ENCODE data around the gene SPOCK1. TPM values are rescaled to one million over a fixed set of nuclear protein-coding genes. Genes with fewer than 3 reads are reported as not detected.
A peak's percentile ranks its signal among the peaks of the same experiment; 100 is the strongest.

Gene SPOCK1
- total RNA-seq, 1 donor from 2014 or later = 6.8 TPM

DNA sequence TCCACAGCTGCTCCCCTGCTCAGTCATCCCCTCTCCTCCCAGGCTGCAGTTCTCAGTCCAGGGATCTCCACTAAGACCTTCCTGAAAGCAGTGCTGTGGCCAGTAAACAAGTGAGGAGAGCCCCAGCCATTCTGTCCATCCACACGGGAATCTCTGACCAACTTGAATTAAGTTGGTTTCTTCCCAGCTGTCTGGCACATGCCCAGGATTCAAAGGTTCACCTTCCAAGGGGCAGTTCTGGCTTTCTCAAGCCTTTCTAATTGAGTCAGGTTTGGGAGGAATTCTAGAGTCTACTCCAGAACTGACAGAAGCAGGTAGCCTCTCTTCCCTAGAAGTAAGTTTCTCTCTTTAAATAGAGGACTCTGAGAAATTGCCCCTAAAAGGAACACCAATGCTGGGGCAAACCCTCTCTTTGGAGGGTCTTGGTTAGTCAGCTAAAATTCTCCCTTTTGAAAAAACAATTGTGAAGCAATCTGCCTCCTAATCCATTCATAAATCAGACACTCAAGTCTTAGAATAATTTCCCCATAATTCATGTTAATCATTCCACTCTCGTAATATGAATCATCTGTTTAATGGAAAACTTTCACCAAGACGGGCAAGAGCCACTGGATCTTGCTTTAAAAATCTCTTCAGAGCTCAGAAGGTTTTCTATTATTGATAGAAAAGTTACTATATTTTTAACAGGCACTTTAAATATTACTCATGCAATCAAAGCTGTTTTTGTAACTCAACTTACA, 133.8 kb downstream of the SPOCK1 start:
- TF ChIP-seq, protein P1, sequence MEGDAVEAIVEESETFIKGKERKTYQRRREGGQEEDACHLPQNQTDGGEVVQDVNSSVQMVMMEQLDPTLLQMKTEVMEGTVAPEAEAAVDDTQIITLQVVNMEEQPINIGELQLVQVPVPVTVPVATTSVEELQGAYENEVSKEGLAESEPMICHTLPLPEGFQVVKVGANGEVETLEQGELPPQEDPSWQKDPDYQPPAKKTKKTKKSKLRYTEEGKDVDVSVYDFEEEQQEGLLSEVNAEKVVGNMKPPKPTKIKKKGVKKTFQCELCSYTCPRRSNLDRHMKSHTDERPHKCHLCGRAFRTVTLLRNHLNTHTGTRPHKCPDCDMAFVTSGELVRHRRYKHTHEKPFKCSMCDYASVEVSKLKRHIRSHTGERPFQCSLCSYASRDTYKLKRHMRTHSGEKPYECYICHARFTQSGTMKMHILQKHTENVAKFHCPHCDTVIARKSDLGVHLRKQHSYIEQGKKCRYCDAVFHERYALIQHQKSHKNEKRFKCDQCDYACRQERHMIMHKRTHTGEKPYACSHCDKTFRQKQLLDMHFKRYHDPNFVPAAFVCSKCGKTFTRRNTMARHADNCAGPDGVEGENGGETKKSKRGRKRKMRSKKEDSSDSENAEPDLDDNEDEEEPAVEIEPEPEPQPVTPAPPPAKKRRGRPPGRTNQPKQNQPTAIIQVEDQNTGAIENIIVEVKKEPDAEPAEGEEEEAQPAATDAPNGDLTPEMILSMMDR (IDR thresholded peaks at IDR 0.05; ENCODE audit: insufficient read depth, low read length, severe bottlenecking) = no peak
- no peak overlapping the region for H3K4me3 ChIP-seq (ENCODE audit: low read depth, low read length)
- no peak for FAIRE-seq
- DNase-seq (ENCODE audit: low read depth) = no peak
- H3K27me3 ChIP-seq (ENCODE audit: control insufficient read depth, insufficient read depth, low read length) = no peaks in the 10 kb centered on the region
- H3K36me3 ChIP-seq (ENCODE audit: control insufficient read depth, insufficient read depth, low read length) = no peaks in the 10 kb centered on the region

DNA sequence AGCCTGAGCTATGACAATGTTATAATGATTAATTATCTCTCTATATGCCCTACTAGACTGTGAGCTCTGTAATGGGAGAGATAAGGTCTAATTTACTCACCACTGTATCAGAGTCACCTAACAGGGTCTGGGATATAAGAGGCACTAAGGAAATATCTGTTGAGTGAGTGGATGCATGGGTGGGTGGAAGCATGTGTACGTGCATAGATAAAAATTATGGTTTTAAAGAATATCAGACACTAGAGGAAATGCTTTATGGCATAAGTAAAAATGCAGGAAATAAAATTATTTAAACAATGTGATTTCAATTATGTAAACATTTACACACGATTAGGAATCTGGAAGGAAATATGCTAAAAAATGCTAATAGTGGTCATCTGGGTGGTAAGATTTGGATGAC, 137.8 kb downstream of the SPOCK1 start:
- Histone ChIP-seq H3K27me3 (ENCODE audit: control insufficient read depth, insufficient read depth, low read length) (no peaks in the 10 kb centered on the region), H3K4me3 (ENCODE audit: low read depth, low read length) (no peak overlapping the region), H3K36me3 (ENCODE audit: control insufficient read depth, insufficient read depth, low read length) (no peaks in the 10 kb centered on the region)
- FAIRE-seq (no peak), DNase-seq (ENCODE audit: low read depth) (peak; percentile 60)
- TF ChIP-seq, protein P1 (IDR thresholded peaks at IDR 0.05; ENCODE audit: insufficient read depth, low read length, severe bottlenecking) = no peak

DNA sequence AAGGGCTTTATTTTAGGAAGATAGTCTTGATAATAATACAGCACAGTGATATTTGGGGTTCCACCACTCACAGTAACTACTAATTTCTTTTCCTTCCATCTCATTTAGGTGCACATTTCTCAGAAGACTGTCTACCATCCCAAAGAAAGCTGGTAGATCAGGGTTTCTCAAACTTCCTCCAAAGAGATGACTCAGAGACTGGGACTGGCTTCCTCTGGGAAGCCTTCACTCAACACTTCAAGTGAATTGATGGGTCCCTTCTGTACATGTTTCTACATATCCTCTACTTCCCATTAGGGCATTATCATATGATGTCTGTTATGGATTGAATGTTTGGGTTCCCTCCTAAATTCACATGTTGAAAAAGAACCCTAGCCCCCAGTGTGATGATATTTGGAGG, 138.5 kb downstream of the SPOCK1 start:
- FAIRE-seq (no peak), DNase-seq (ENCODE audit: low read depth) (peak; percentile 86)
- H3K27me3 ChIP-seq (ENCODE audit: control insufficient read depth, insufficient read depth, low read length) = no peaks in the 10 kb centered on the region
- H3K4me3 ChIP-seq (ENCODE audit: low read depth, low read length) = no peak overlapping the region
- TF ChIP-seq, protein P1 (IDR thresholded peaks at IDR 0.05; ENCODE audit: insufficient read depth, low read length, severe bottlenecking) = no peak
- no peaks in the 10 kb centered on the region for H3K36me3 ChIP-seq (ENCODE audit: control insufficient read depth, insufficient read depth, low read length)

- DNase-seq (ENCODE audit: low read depth) (peak; percentile 75), FAIRE-seq (peak; percentile 70)
- TF ChIP-seq, protein P1 (IDR thresholded peaks at IDR 0.05; ENCODE audit: insufficient read depth, low read length, severe bottlenecking) = no peak
- H3K36me3 ChIP-seq (ENCODE audit: control insufficient read depth, insufficient read depth, low read length) = no peaks in the 10 kb centered on the region
- H3K4me3 ChIP-seq (ENCODE audit: low read depth, low read length) = no peak overlapping the region
- no peaks in the 10 kb centered on the region for H3K27me3 ChIP-seq (ENCODE audit: control insufficient read depth, insufficient read depth, low read length)
These were observed 139.2 kb downstream of the SPOCK1 start for GRCh38 chr5:137359941-137360340.

GRCh38 chr5:137357436-137357835, 141.7 kb downstream of the SPOCK1 start:
- FAIRE-seq = no peak
- peak; percentile 58 for DNase-seq (ENCODE audit: low read depth)
- no peak overlapping the region for H3K4me3 ChIP-seq (ENCODE audit: low read depth, low read length)
- H3K36me3 ChIP-seq (ENCODE audit: control insufficient read depth, insufficient read depth, low read length) = no peaks in the 10 kb centered on the region
- TF ChIP-seq, protein P1 (IDR thresholded peaks at IDR 0.05; ENCODE audit: insufficient read depth, low read length, severe bottlenecking) = no peak
- no peaks in the 10 kb centered on the region for H3K27me3 ChIP-seq (ENCODE audit: control insufficient read depth, insufficient read depth, low read length)

DNA sequence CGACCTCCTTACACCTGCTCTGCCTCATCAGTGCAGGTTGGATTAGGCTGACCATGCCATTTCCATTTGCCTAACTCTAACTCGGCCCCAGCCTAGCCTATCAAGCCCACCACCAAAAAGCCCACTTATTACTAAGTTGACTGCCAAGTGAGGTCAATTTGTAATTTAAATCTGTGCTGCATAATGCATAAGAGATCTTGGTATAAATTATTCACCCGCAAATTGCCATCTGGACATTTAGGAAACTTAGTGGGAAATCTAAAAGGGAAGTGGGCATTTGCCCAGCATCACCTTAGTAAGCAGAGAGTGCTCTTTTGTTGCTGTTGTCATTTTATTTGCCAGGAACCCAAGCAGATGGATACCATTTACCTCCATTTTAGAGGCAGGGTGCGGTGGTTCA, 143.0 kb downstream of the SPOCK1 start:
- DNase-seq (ENCODE audit: low read depth) (no peak), FAIRE-seq (no peak)
- Histone ChIP-seq H3K4me3 (ENCODE audit: low read depth, low read length) (no peak overlapping the region), H3K36me3 (ENCODE audit: control insufficient read depth, insufficient read depth, low read length) (no peaks in the 10 kb centered on the region), H3K27me3 (ENCODE audit: control insufficient read depth, insufficient read depth, low read length) (no peaks in the 10 kb centered on the region)
- TF ChIP-seq, protein P1 (IDR thresholded peaks at IDR 0.05; ENCODE audit: insufficient read depth, low read length, severe bottlenecking) = no peak

All from bronchial epithelial cell (primary cell).